Osteocyte (in vitro differentiated cells): ENCODE measurements around the gene ZNF516. TPM values are rescaled to one million over a fixed set of nuclear protein-coding genes. Genes with fewer than 3 reads are reported as not detected.

ENCODE experiments used
- DNase-seq: peaks from one replicate; pipeline ENCODE4 v3.0.0; 2021; ENCODE audit warnings: mixed read lengths; ENCODE audit not compliant: unreplicated experiment; ENCODE audit errors: extremely low spot score
- H3K27ac Mint-ChIP-seq: one replicate; pipeline ENCODE4 v1.8.0; 2021; ENCODE audit warnings: mild to moderate bottlenecking, mixed read lengths; ENCODE audit not compliant: unreplicated experiment
- H3K27me3 Mint-ChIP-seq: one replicate; pipeline ENCODE4 v1.8.0; 2021; ENCODE audit warnings: mixed read lengths; ENCODE audit not compliant: unreplicated experiment
- H3K36me3 Mint-ChIP-seq: one replicate; pipeline ENCODE4 v1.8.0; 2021; ENCODE audit warnings: mixed read lengths; ENCODE audit not compliant: unreplicated experiment
- H3K4me1 Mint-ChIP-seq: one replicate; pipeline ENCODE4 v1.8.0; 2021; ENCODE audit warnings: mixed read lengths; ENCODE audit not compliant: unreplicated experiment
- H3K4me3 Mint-ChIP-seq: one replicate; pipeline ENCODE4 v1.8.0; 2021; ENCODE audit warnings: mild to moderate bottlenecking, moderate library complexity, mixed read lengths; ENCODE audit not compliant: unreplicated experiment
- H3K9me3 Mint-ChIP-seq: one replicate; pipeline ENCODE4 v1.8.0; 2021; ENCODE audit warnings: mixed read lengths; ENCODE audit not compliant: unreplicated experiment
- total RNA-seq: library from RNA; stranded (reverse); gene quantifications from 2 replicates; pipeline ENCODE4 v1.2.1, GENCODE V29; 2021
- TF ChIP-seq, protein P1 (sequence below): fragments of 200-600 bp; sonication (generic); IDR thresholded peaks from 2 replicates; pipeline ENCODE4 v1.5.0; 2021; ENCODE audit warnings: antibody characterized with exemption, mild to moderate bottlenecking, moderate library complexity

ZNF516 gene
- total RNA-seq, 1 donor from 2014 or later: 36.3 TPM

DNA sequence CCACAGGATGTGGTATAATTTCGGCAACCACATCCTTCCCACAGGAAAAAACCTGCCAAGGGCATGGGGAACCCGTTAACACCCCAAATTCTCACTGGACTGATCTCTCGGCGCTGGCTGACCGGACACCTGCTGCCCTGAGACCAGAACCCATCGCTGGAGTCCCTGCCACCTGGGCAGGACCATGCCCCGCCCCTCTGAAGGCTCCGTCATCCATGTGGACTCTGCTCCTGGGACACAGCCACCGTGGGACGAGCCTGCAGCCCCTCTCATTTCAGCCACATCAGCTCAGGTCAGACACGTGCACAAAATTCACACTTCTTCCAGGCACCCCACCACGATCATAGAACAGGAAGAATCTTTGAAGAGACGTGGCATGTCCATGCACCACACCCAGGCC lies 108.2 kb downstream of the ZNF516 start:
- Mint-ChIP-seq H3K4me3 (no peak overlapping the region), H3K27ac (no peak overlapping the region), H3K4me1 (peaks cover 3% of the 10 kb centered on the region), H3K9me3 (peaks cover 5% of the 10 kb centered on the region), H3K36me3 (peaks cover 2% of the 10 kb centered on the region), H3K27me3 (no peaks in the 10 kb centered on the region)
- TF ChIP-seq, protein P1, sequence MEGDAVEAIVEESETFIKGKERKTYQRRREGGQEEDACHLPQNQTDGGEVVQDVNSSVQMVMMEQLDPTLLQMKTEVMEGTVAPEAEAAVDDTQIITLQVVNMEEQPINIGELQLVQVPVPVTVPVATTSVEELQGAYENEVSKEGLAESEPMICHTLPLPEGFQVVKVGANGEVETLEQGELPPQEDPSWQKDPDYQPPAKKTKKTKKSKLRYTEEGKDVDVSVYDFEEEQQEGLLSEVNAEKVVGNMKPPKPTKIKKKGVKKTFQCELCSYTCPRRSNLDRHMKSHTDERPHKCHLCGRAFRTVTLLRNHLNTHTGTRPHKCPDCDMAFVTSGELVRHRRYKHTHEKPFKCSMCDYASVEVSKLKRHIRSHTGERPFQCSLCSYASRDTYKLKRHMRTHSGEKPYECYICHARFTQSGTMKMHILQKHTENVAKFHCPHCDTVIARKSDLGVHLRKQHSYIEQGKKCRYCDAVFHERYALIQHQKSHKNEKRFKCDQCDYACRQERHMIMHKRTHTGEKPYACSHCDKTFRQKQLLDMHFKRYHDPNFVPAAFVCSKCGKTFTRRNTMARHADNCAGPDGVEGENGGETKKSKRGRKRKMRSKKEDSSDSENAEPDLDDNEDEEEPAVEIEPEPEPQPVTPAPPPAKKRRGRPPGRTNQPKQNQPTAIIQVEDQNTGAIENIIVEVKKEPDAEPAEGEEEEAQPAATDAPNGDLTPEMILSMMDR: no peak
- no peak for DNase-seq

DNA sequence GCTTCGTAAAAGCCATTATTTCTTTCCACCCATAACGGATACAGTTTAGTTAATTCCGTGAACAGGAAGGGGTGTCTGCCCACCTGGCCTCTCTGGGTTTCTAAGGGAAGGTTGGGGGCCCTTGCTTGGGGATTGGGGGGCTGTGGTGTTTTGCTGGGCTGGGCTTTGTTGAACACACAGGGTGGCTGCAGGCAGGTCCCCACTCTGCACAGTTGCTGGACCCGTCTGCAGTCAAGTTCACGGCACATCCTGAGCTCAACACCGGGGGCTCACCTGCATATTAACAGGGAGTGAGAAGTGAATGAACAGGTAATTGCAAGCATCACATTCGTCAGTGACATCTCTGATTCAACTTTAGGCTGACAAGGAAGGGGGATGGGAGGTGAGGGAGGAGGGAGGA lies 109.0 kb downstream of the ZNF516 start:
- DNase-seq: no peak
- H3K27ac Mint-ChIP-seq: no peak overlapping the region

DNA sequence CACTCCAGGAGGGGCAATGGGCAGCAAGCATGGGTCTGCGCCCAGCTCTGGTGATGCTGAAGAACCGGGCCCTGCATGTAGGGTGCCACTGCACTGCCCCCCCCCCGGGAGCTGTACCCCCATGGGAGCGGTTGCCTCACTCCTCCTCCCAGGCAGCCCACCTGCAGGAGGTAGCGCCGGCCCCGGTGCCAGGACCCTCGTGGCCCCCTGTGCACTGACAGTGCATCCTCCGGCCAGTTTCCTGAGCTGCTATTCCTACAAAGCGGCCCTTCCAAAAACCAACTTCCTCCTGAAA lies 109.4 kb downstream of the ZNF516 start:
- TF ChIP-seq, protein P1: no peak

More for the DNA sequence above, 109.0 kb downstream of the ZNF516 start:
- TF ChIP-seq, protein P1: no peak
- Mint-ChIP-seq H3K27me3 (no peaks in the 10 kb centered on the region), H3K4me1 (peaks cover 2% of the 10 kb centered on the region), H3K4me3 (no peak overlapping the region), H3K9me3 (peaks cover 5% of the 10 kb centered on the region), H3K36me3 (peaks cover 2% of the 10 kb centered on the region)

DNA sequence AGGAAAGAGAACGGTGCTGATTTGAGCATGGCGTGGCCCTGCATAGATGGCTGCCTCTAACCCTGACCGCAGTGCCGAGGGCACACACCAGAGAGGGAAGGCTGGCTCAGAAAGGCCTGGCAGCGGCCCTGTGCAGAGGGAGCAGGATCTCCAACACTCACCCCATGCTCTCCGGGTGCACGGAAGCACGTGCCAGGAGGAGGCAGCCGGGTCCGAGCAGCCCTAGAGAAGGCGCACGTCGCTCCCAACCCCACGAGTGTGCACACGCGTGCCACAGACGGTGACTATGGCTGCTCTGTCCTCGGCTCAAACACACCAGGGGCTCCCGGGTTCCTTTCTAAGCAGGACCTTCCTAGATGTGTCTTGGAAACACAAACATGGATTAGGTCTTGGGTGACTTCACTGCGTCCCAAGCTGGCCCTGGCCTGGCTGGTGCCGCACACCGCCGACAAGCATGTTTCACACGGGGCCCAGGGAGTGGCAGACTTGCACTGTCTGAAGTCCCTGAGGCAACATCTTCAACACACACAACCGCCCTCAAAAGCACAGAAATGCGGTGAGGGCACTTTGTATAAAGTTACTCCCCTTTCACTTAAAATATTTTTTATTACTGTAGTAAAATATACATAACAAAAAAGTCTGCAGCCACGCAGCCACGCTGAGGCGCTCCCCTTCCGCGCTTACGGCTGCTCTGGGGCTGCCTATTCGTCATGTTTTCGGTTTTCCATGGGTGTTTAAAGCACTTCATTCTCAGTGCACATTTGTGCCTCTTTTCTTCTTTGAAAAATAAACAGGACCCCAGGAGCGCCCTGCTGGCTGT lies 110.0 kb downstream of the ZNF516 start:
- Mint-ChIP-seq H3K27ac (no peak overlapping the region), H3K27me3 (no peaks in the 10 kb centered on the region), H3K4me3 (no peak overlapping the region), H3K9me3 (peaks cover 5% of the 10 kb centered on the region), H3K36me3 (peaks cover 4% of the 10 kb centered on the region), H3K4me1 (peaks cover 2% of the 10 kb centered on the region)
- TF ChIP-seq, protein P1: no peak
- DNase-seq: no peak

More for the DNA sequence above, 109.4 kb downstream of the ZNF516 start:
- DNase-seq: no peak
- H3K4me3 Mint-ChIP-seq: no peak overlapping the region
- peaks cover 2% of the 10 kb centered on the region for H3K36me3 Mint-ChIP-seq
- peaks cover 5% of the 10 kb centered on the region for H3K9me3 Mint-ChIP-seq
- H3K27me3 Mint-ChIP-seq: no peaks in the 10 kb centered on the region
- no peak overlapping the region for H3K27ac Mint-ChIP-seq
- peaks cover 2% of the 10 kb centered on the region for H3K4me1 Mint-ChIP-seq

DNA sequence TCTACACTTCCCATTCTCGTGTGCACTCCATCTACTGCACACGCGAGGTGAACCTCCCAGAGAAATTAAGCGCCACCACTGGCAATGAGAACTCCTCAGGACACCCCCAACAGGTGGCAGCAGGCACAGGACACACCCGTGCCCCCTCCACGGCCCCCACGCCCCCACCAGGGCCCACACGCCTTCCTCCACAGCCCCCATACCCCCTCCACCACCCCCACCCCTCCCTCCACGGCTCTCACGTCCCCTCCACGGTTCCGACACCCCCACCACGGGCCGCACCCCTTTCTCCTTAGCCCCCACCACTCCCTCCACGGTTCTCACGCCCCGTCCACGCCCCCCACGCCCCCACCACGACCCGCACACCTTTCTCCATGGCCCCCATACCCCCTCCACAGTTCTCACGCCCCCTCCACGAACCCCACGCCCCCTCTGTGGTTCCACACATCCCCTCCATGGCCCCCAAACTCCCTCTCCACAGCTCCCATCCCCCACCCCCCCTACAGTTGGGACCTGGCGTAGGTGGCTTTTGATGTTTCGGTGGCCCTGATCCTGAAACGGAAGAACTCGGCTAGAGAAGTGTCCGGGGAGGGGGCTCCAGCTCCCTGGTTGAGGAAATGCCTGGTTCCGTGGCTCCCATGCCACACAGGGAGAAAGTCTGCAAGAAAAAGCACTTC lies 110.8 kb downstream of the ZNF516 start:
- Mint-ChIP-seq H3K27ac (no peak overlapping the region), H3K4me1 (peaks cover 2% of the 10 kb centered on the region), H3K4me3 (no peak overlapping the region), H3K36me3 (peaks cover 11% of the 10 kb centered on the region), H3K9me3 (peaks cover 5% of the 10 kb centered on the region), H3K27me3 (no peaks in the 10 kb centered on the region)
- TF ChIP-seq, protein P1: no peak
- no peak for DNase-seq
